ENCODE measurements around the gene CPED1.

Gene CPED1

DNA sequence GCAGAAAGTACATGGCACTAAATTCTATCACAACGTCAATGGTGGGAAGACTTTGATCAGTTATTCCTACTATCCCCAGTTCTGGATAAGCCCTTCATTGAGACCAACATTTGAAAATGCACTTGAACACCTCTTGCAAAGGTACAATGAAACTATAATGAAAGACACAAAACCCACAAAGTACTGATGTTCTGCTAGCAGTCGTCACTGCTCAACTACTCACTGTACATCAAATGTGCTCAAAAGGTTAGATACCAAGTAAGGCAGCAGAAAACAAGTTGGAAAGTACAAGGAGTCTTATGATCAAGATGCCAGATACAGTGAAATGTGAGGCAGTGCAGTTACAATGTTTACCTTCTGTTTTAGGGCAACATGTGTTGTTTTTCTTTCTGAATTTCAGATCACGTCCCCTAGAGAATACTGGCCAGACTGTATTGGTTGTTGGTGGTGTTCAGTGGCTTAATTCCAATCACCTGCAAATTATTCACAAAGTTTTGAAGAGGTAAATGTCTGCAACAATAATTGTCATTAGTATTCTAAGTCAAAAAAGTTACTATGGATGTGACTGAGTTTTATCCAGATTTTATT is 277.9 kb downstream of the CPED1 start:
- TF ChIP-seq, protein P1, sequence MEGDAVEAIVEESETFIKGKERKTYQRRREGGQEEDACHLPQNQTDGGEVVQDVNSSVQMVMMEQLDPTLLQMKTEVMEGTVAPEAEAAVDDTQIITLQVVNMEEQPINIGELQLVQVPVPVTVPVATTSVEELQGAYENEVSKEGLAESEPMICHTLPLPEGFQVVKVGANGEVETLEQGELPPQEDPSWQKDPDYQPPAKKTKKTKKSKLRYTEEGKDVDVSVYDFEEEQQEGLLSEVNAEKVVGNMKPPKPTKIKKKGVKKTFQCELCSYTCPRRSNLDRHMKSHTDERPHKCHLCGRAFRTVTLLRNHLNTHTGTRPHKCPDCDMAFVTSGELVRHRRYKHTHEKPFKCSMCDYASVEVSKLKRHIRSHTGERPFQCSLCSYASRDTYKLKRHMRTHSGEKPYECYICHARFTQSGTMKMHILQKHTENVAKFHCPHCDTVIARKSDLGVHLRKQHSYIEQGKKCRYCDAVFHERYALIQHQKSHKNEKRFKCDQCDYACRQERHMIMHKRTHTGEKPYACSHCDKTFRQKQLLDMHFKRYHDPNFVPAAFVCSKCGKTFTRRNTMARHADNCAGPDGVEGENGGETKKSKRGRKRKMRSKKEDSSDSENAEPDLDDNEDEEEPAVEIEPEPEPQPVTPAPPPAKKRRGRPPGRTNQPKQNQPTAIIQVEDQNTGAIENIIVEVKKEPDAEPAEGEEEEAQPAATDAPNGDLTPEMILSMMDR (IDR thresholded peaks at IDR 0.05; ENCODE audit: insufficient read depth, missing control alignments): no peak
- FAIRE-seq (no peak), DNase-seq (ENCODE audit: insufficient read length, low spot score) (no peak)

DNA sequence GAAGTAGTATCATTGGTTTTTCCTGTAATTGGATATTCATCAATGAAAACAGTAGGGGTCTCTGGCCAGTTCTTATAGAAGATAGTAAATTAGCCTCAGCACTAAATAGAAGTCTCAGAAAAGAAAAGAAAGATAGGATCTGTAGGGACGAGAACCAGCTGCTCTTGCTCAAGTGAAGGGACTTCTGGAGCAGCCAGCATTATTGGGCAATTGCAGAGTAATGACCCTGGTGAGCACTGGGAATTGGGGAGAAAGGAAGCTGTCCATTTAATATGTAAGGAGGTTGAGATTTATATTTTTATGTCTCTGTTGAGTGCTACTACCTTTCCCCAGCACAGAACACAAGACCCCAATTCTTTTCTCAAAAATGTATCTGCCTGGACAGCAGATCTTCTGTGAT is 279.1 kb downstream of the CPED1 start:
- TF ChIP-seq, protein P1 (IDR thresholded peaks at IDR 0.05; ENCODE audit: insufficient read depth, missing control alignments): no peak
- FAIRE-seq: no peak

GRCh38 chr7:121269798-121270197 is 281.3 kb downstream of the CPED1 start:
- no peak for FAIRE-seq
- TF ChIP-seq, protein P1 (IDR thresholded peaks at IDR 0.05; ENCODE audit: insufficient read depth, missing control alignments): no peak
- DNase-seq (ENCODE audit: insufficient read length, low spot score): no peak

More for the DNA sequence above, 279.1 kb downstream of the CPED1 start:
- no peak for DNase-seq (ENCODE audit: insufficient read length, low spot score)

- no peak for FAIRE-seq
- TF ChIP-seq, protein P1 (IDR thresholded peaks at IDR 0.05; ENCODE audit: insufficient read depth, missing control alignments): no peak
Measured at GRCh38 chr7:121271098-121271497, 282.6 kb downstream of the CPED1 start.

DNA sequence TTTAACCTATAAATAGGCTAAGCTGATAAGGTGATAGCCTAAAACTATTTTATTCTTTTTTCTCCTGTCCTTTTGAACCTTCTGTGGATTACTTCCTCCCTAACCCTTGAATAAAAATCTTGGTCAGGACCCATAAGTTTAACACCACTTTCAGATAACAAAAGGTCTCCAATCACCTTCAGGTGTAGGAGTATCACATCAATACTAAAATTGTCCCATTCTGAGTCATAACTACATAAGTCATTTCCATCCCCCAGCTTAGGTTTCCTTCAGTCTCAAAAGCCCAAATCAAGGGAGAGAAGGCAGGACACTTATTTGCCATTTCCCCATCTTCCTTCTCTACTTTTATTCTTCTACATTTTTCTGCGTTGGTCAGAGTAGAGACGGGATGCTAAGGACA is 283.4 kb downstream of the CPED1 start:
- TF ChIP-seq, protein P1 (IDR thresholded peaks at IDR 0.05; ENCODE audit: insufficient read depth, missing control alignments): no peak
- no peak for FAIRE-seq

More at GRCh38 chr7:121271098-121271497, 282.6 kb downstream of the CPED1 start:
- no peak for DNase-seq (ENCODE audit: insufficient read length, low spot score)

DNA sequence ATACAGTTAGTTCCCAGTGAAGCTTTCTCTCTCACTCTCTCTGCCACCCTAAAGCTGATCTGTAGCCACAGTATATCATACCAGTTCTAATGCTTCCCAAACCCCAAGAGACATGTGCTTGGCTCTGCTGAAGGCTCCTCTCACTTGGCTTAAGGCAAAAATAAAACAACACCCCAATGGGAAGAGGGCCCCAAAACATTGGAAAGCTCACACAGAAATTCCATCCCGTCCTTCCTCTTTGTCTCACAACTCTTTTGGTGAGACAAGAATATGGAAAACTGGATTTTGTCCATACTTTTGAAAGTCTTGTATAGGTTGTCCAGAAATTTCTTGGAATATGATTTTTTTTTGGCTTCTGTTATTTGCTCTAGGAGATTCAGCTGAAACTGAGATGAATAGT is 284.2 kb downstream of the CPED1 start:
- DNase-seq (ENCODE audit: insufficient read length, low spot score) (no peak), FAIRE-seq (no peak)
- TF ChIP-seq, protein P1 (IDR thresholded peaks at IDR 0.05; ENCODE audit: insufficient read depth, missing control alignments): no peak

More for the DNA sequence above, 283.4 kb downstream of the CPED1 start:
- no peak for DNase-seq (ENCODE audit: insufficient read length, low spot score)

DNA sequence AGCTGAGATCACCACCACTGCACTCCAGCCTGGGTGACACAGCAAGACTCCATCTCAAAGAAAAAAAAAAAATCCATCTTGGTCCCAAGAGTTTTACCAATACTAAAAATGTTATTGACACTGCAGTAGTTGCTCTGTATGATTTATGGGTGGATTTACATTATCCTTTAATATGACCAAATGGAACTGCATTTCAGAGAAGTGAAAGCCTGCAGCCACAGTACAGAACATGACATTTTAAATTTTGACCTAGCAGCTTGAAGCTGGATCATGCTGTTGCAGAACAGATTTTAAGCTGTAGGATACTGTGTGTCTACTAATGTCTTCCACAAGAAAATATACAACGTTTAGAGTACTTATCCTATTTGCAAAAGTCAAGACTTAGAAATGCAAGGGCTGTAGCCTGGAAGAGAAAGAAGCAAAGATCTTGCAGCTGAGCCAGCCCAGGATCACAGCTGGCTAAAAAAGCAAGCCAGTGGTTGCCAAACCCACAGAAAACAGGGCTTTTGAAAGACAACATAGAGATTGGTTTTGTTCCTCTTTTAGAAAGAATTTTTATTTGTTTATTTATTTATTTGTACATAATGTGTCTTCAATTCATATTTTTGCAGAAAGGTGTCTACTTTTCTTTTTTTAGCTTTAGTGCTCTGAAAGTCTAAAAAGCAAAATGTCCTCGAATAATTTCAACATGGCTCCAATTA is 285.1 kb downstream of the CPED1 start:
- DNase-seq (ENCODE audit: insufficient read length, low spot score): no peak
- FAIRE-seq: no peak
- TF ChIP-seq, protein P1 (IDR thresholded peaks at IDR 0.05; ENCODE audit: insufficient read depth, missing control alignments): no peak
